ENCODE results near the gene CEP112.
A peak's percentile ranks its signal among the peaks of the same experiment; 100 is the strongest.

DNA sequence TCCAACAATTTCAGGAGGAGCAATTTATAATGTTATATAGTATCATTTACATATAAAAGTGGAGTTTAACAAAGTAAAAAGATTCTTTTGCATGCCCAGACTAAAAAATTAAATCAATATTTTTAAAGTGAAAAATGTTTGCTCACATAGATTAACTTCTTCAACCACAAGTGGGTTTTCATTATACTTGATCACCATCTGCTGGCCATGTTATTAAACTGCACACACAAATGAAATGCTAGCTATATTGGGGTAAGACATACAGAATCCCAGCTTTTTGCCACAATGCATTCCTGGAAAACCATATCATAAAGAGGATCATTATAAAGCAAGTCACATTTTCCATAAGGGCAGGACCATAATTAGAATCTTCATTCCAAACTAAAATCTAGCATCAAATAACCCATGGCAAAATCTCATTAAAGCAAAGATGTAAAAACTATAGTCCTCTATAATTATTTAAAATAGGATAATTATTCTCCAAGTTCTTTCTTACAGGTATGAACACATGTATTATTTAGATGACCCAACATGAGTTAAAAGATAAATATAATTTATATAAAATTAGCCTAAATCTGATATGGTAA is 26.3 kb downstream of the CEP112 start:
- TF ChIP-seq, protein P1, sequence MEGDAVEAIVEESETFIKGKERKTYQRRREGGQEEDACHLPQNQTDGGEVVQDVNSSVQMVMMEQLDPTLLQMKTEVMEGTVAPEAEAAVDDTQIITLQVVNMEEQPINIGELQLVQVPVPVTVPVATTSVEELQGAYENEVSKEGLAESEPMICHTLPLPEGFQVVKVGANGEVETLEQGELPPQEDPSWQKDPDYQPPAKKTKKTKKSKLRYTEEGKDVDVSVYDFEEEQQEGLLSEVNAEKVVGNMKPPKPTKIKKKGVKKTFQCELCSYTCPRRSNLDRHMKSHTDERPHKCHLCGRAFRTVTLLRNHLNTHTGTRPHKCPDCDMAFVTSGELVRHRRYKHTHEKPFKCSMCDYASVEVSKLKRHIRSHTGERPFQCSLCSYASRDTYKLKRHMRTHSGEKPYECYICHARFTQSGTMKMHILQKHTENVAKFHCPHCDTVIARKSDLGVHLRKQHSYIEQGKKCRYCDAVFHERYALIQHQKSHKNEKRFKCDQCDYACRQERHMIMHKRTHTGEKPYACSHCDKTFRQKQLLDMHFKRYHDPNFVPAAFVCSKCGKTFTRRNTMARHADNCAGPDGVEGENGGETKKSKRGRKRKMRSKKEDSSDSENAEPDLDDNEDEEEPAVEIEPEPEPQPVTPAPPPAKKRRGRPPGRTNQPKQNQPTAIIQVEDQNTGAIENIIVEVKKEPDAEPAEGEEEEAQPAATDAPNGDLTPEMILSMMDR (IDR thresholded peaks at IDR 0.05): peak; percentile 52 to 79 (median 69)
- no peak for TF ChIP-seq POLR2A (IDR thresholded peaks at IDR 0.05)

Measured in vagina (tissue), 2 donors.